KG1 (cell line): Measurements from ENCODE around the gene NLGN4X.

Source experiments
- DNase-seq: peaks from one replicate; lab custom pipeline; 2025; lab: John Stamatoyannopoulos, UW

NLGN4X gene

GRCh38 chrX:6151971-6152370 is 76.7 kb downstream of the NLGN4X start:
- no peak for DNase-seq

GRCh38 chrX:6149060-6149872 is 79.4 kb downstream of the NLGN4X start:
- no peak for DNase-seq

GRCh38 chrX:6134255-6134654 is 94.4 kb downstream of the NLGN4X start:
- DNase-seq: no peak

- no peak for DNase-seq
These were observed 95.7 kb downstream of the NLGN4X start for GRCh38 chrX:6132970-6133369.

GRCh38 chrX:6131287-6131686 is 97.4 kb downstream of the NLGN4X start:
- DNase-seq: no peak

GRCh38 chrX:6129195-6129594 is 99.5 kb downstream of the NLGN4X start:
- no peak for DNase-seq

GRCh38 chrX:6120329-6120728 is 108.3 kb downstream of the NLGN4X start:
- DNase-seq: no peak

- no peak for DNase-seq
These were observed 133.2 kb downstream of the NLGN4X start for GRCh38 chrX:6095469-6095868.

- no peak for DNase-seq
These were observed 154.1 kb downstream of the NLGN4X start for GRCh38 chrX:6074532-6074931.

GRCh38 chrX:6071731-6072130 is 156.9 kb downstream of the NLGN4X start:
- DNase-seq: no peak

- no peak for DNase-seq
These were observed 161.1 kb downstream of the NLGN4X start for GRCh38 chrX:6067600-6067999.

- DNase-seq: no peak
These were observed 175.5 kb downstream of the NLGN4X start for GRCh38 chrX:6053141-6053540.

GRCh38 chrX:6052111-6052745 is 176.4 kb downstream of the NLGN4X start:
- DNase-seq: no peak

- DNase-seq: no peak
These were observed 179.5 kb downstream of the NLGN4X start for GRCh38 chrX:6049132-6049531.

GRCh38 chrX:6041630-6042029 is 187.0 kb downstream of the NLGN4X start:
- DNase-seq: no peak

- DNase-seq: no peak
These were observed 199.7 kb downstream of the NLGN4X start for GRCh38 chrX:6029014-6029413.

GRCh38 chrX:6026980-6027379 is 201.7 kb downstream of the NLGN4X start:
- DNase-seq: no peak

GRCh38 chrX:6026429-6026828 is 202.2 kb downstream of the NLGN4X start:
- DNase-seq: no peak

- DNase-seq: no peak
These were observed 204.5 kb downstream of the NLGN4X start for GRCh38 chrX:6024204-6024603.

GRCh38 chrX:6021316-6022091 is 207.2 kb downstream of the NLGN4X start:
- peak; percentile 5 for DNase-seq

- no peak for DNase-seq
These were observed 209.6 kb downstream of the NLGN4X start for GRCh38 chrX:6019076-6019475.

GRCh38 chrX:6015423-6015822 is 213.2 kb downstream of the NLGN4X start:
- no peak for DNase-seq

- no peak for DNase-seq
These were observed 216.3 kb downstream of the NLGN4X start for GRCh38 chrX:6012357-6012756.
